H1 (cell line): ENCODE data around the gene SLC10A6. TPM values are rescaled to one million over a fixed set of nuclear protein-coding genes. Genes with fewer than 3 reads are reported as not detected.

Experiments used
- CTCF ChIA-PET: fragments of 300-600 bp; sonication (Branson Sonifier 250); formaldehyde crosslinking; loops from one replicate; lab custom pipeline; 2021; ENCODE audit not compliant: partially characterized antibody; lab: Charles Lee
- POLR2A ChIA-PET: fragments of 300-600 bp; sonication (Branson Sonifier 250); formaldehyde crosslinking; loops from one replicate; lab custom pipeline; 2021; ENCODE audit warnings: inconsistent platforms; ENCODE audit not compliant: partially characterized antibody; lab: Charles Lee
- DNase-seq, 2 experiments: peaks; one replicate each; pipeline versions ENCODE4 v3.0.0 to v3.0.0-alpha.2; 2010 to 2022; ENCODE audit warnings: low spot score in 2 of 2, low read depth in 1 of 2, mixed read lengths in 1 of 2
- FAIRE-seq: peaks from 2 replicates; lab custom pipeline; 2011; peaks lifted over from hg19 to GRCh38; lab: Jason Lieb, UNC
- H2AFZ ChIP-seq: 2 replicates; pipeline ENCODE4 v1.8.1; 2012; ENCODE audit warnings: low read length, inconsistent platforms
- H2AK5ac ChIP-seq: 2 replicates; pipeline ENCODE4 v1.6.1; 2013; ENCODE audit warnings: low read depth, low read length
- H2BK120ac ChIP-seq: replicated peaks from 2 replicates; pipeline ENCODE3; 2013; ENCODE audit warnings: low read depth, low read length, inconsistent platforms
- H2BK12ac ChIP-seq: 2 replicates; pipeline ENCODE4 v1.6.1; 2013; ENCODE audit warnings: low read depth, low read length
- H2BK15ac ChIP-seq: 2 replicates; pipeline ENCODE4 v1.6.1; 2013; ENCODE audit warnings: low read length
- H2BK20ac ChIP-seq: 2 replicates; pipeline ENCODE4 v1.6.1; 2013; ENCODE audit warnings: low read length
- H2BK5ac ChIP-seq: 2 replicates; pipeline ENCODE4 v1.6.1; 2013; ENCODE audit warnings: low read depth, low read length
- H3K14ac ChIP-seq: 2 replicates; pipeline ENCODE4 v1.6.1; 2013; ENCODE audit warnings: inconsistent platforms; ENCODE audit not compliant: insufficient read length
- H3K18ac ChIP-seq: 2 replicates; pipeline ENCODE4 v1.6.1; 2013; ENCODE audit warnings: low read length; ENCODE audit errors: extremely low read depth
- H3K23ac ChIP-seq: 2 replicates; pipeline ENCODE4 v1.6.1; 2013; ENCODE audit warnings: inconsistent platforms; ENCODE audit not compliant: insufficient read length
- H3K23me2 ChIP-seq: 2 replicates; pipeline ENCODE4 v1.6.1; 2013; ENCODE audit warnings: low read depth, low read length
- H3K27ac ChIP-seq: 2 replicates; pipeline ENCODE4 v1.6.1; 2011; ENCODE audit warnings: low read depth, low read length, inconsistent platforms
- H3K27me3 ChIP-seq, 4 experiments: replicated peaks in 1 of 4; 1 replicate in 1 of 4; 2 replicates in 3 of 4; pipeline versions ENCODE4 v1.6.1 to v1.8.1; 2011 to 2013; ENCODE audit warnings: low read length in 3 of 4, mild to moderate bottlenecking in 3 of 4, inconsistent platforms in 2 of 4, mixed read lengths in 2 of 4, moderate library complexity in 1 of 4; ENCODE audit not compliant: control insufficient read depth in 3 of 4, insufficient read depth in 3 of 4; ENCODE audit errors: extremely low read depth in 1 of 4
- H3K36me3 ChIP-seq, 4 experiments: 2 replicates each; pipeline versions ENCODE4 v1.6.1 to v1.8.1; 2011 to 2013; ENCODE audit warnings: mild to moderate bottlenecking in 4 of 4, low read length in 3 of 4, moderate library complexity in 2 of 4, control low read depth in 1 of 4, inconsistent platforms in 1 of 4; ENCODE audit not compliant: insufficient read depth in 4 of 4, control insufficient read depth in 2 of 4
- H3K4ac ChIP-seq: replicated peaks from 2 replicates; pipeline ENCODE3; 2013; ENCODE audit warnings: low read length, low read depth, mixed read lengths, inconsistent platforms; ENCODE audit not compliant: insufficient read length
- H3K4me1 ChIP-seq, 4 experiments: replicated peaks in 1 of 4; 1 replicate in 1 of 4; 2 replicates in 3 of 4; pipeline versions ENCODE4 v1.6.1 to v1.8.1; 2011 to 2013; ENCODE audit warnings: low read length in 3 of 4, inconsistent platforms in 2 of 4, mixed read lengths in 1 of 4; ENCODE audit not compliant: insufficient read depth in 4 of 4, control insufficient read depth in 3 of 4
- H3K4me2 ChIP-seq, 2 experiments: 2 replicates each; pipeline versions ENCODE4 v1.6.1 to v1.8.1; 2011 to 2013; ENCODE audit warnings: low read depth in 2 of 2, low read length in 2 of 2, control low read depth in 1 of 2, inconsistent platforms in 1 of 2, mild to moderate bottlenecking in 1 of 2; ENCODE audit not compliant: insufficient read depth in 1 of 2
- H3K4me3 ChIP-seq, 4 experiments: fragments of 200-600, 300-600 bp in 1 of 4; sonication (generic), shearing (Covaris generic), sonication (Bioruptor Twin) in 1 of 4; 2 replicates each; pipeline versions ENCODE4 v1.5.1 to v1.8.1; 2011 to 2016; ENCODE audit warnings: low read length in 4 of 4, low read depth in 3 of 4, control low read depth in 2 of 4, inconsistent platforms in 2 of 4, mild to moderate bottlenecking in 2 of 4, mixed read lengths in 1 of 4, moderate library complexity in 1 of 4; ENCODE audit not compliant: insufficient read depth in 2 of 4; ENCODE audit errors: extremely low read depth in 1 of 4
- H3K56ac ChIP-seq: replicated peaks from 2 replicates; pipeline ENCODE3; 2013; ENCODE audit warnings: low read depth, mild to moderate bottlenecking, mixed read lengths, low read length, inconsistent platforms; ENCODE audit not compliant: insufficient read length
- H3K79me1 ChIP-seq: 2 replicates; pipeline ENCODE4 v1.6.1; 2013; ENCODE audit warnings: low read depth, low read length, control low read depth
- H3K79me2 ChIP-seq, 2 experiments: 2 replicates each; pipeline versions ENCODE4 v1.6.1 to v1.8.1; 2012 to 2013; ENCODE audit warnings: low read length in 2 of 2, mild to moderate bottlenecking in 2 of 2, inconsistent platforms in 1 of 2; ENCODE audit not compliant: insufficient read depth in 2 of 2, control insufficient read depth in 1 of 2
- H3K9ac ChIP-seq, 4 experiments: replicated peaks in 1 of 4; 1 replicate in 1 of 4; 2 replicates in 3 of 4; pipeline versions ENCODE4 v1.6.1 to v1.8.1; 2011 to 2013; ENCODE audit warnings: low read depth in 3 of 4, low read length in 3 of 4, control low read depth in 2 of 4, mild to moderate bottlenecking in 2 of 4, moderate library complexity in 2 of 4, inconsistent platforms in 1 of 4; ENCODE audit errors: extremely low read depth in 1 of 4
- H3K9me3 ChIP-seq, 2 experiments: 2 replicates each; pipeline versions ENCODE4 v1.6.1 to v1.8.1; 2012 to 2013; ENCODE audit warnings: mild to moderate bottlenecking in 2 of 2, moderate library complexity in 2 of 2, control low read depth in 1 of 2, inconsistent platforms in 1 of 2, low read depth in 1 of 2, low read length in 1 of 2, mixed read lengths in 1 of 2; ENCODE audit not compliant: insufficient read depth in 2 of 2
- H4K20me1 ChIP-seq, 2 experiments: replicated peaks in 1 of 2; 2 replicates each; pipeline versions ENCODE3 to v1.8.1; 2011 to 2013; ENCODE audit warnings: inconsistent platforms in 2 of 2, low read length in 2 of 2, mild to moderate bottlenecking in 1 of 2; ENCODE audit not compliant: insufficient read depth in 2 of 2, control insufficient read depth in 1 of 2
- H4K5ac ChIP-seq: 2 replicates; pipeline ENCODE4 v1.6.1; 2013; ENCODE audit warnings: low read length, low read depth, mixed read lengths, inconsistent platforms; ENCODE audit not compliant: insufficient read length
- H4K8ac ChIP-seq: 2 replicates; pipeline ENCODE4 v1.8.0; 2013; ENCODE audit warnings: mild to moderate bottlenecking, moderate library complexity, low read length, inconsistent platforms; ENCODE audit not compliant: insufficient read depth; ENCODE audit errors: extremely low read depth
- H4K91ac ChIP-seq: replicated peaks from 2 replicates; pipeline ENCODE3; 2013; ENCODE audit warnings: low read length, mixed read lengths, inconsistent platforms; ENCODE audit not compliant: insufficient read length
- BACH1 ChIP-seq: IDR thresholded peaks from 2 replicates; pipeline ENCODE4 v1.6.1; 2012; ENCODE audit warnings: low read length, improper control_type of control experiment
- CEBPB ChIP-seq: IDR thresholded peaks from 2 replicates; pipeline ENCODE4 v1.6.1; 2012; ENCODE audit warnings: low read depth, low read length
- CHD1 ChIP-seq: IDR thresholded peaks from 2 replicates; pipeline ENCODE4 v1.6.1; 2012; ENCODE audit warnings: low read depth, low read length, improper control_type of control experiment
- CHD2 ChIP-seq: IDR thresholded peaks from 2 replicates; pipeline ENCODE4 v1.6.1; 2012; ENCODE audit warnings: low read length, improper control_type of control experiment
- EGR1 ChIP-seq: IDR thresholded peaks from 2 replicates; pipeline ENCODE4 v1.6.1; 2011; ENCODE audit warnings: low read depth, low read length, borderline replicate concordance
- GABPA ChIP-seq: IDR thresholded peaks from 2 replicates; pipeline ENCODE4 v1.6.1; 2011; ENCODE audit warnings: mild to moderate bottlenecking, low read length, moderate library complexity, borderline replicate concordance; ENCODE audit not compliant: insufficient read depth
- HDAC6 ChIP-seq: IDR thresholded peaks from one replicate; pipeline ENCODE4 v1.7.1; 2012; ENCODE audit warnings: low read depth, mild to moderate bottlenecking, inconsistent platforms, low read length, moderate library complexity
- KDM5A ChIP-seq: fragments of 200-600 bp; IDR thresholded peaks from 2 replicates; pipeline ENCODE4 v1.7.1; 2012; ENCODE audit warnings: mild to moderate bottlenecking, low read length, inconsistent platforms, mixed read lengths
- PHF8 ChIP-seq: fragments of 200-600 bp; sonication (generic); conservative IDR thresholded peaks from 2 replicates; pipeline ENCODE4 v1.7.1; 2012; ENCODE audit warnings: low read depth, mild to moderate bottlenecking, inconsistent platforms, low read length, moderate library complexity
- POLR2A ChIP-seq, 2 experiments: IDR thresholded peaks; 1 replicate in 1 of 2; 2 replicates in 1 of 2; pipeline ENCODE4 v1.6.1; 2011; ENCODE audit warnings: low read depth in 2 of 2, low read length in 2 of 2, mild to moderate bottlenecking in 2 of 2; ENCODE audit errors: control extremely low read depth in 1 of 2
- RAD21 ChIP-seq, 2 experiments: IDR thresholded peaks in 1 of 2; conservative IDR thresholded peaks in 1 of 2; 2 replicates each; pipeline ENCODE4 v1.6.1; 2011; ENCODE audit warnings: low read depth in 2 of 2, low read length in 2 of 2, improper control_type of control experiment in 1 of 2, inconsistent platforms in 1 of 2, mild to moderate bottlenecking in 1 of 2, moderate library complexity in 1 of 2
- RNF2 ChIP-seq: fragments of 200-900, 300-1000 bp; sonication (generic); IDR thresholded peaks from 2 replicates; pipeline ENCODE4 v1.7.1; 2016; ENCODE audit warnings: borderline replicate concordance, low read depth, mild to moderate bottlenecking, antibody characterized with exemption, low read length; ENCODE audit not compliant: poor library complexity, severe bottlenecking; ENCODE audit errors: missing control alignments
- WGBS, 2 experiments: shearing (Covaris generic) in 1 of 2; methylation state at CpG; one replicate each; pipeline versions ENCODE4 v1.1.6 to v1.1.7; 2013 to 2015; ENCODE audit warnings: low lambda C conversion rate in 2 of 2, mixed read lengths in 2 of 2, inconsistent platforms in 1 of 2, low coverage in 1 of 2, missing lambda C conversion rate in 1 of 2; ENCODE audit not compliant: insufficient replicate concordance in 2 of 2, insufficient coverage in 1 of 2, insufficient read length in 1 of 2; ENCODE audit errors: extremely low coverage in 1 of 2, missing lambda C conversion rate in 1 of 2; 5-methylcytosine and 5-hydroxymethylcytosine counted together
- polyA plus RNA-seq, 7 experiments: library from polyadenylated mRNA; depleted of rRNA in 3 of 7; stranded (reverse) in 5 of 7; unstranded in 2 of 7; fragments of >200 nt in 5 of 7; fragments of 200-250 nt in 2 of 7; gene quantifications; 1 replicate in 5 of 7; 2 replicates in 1 of 7; 4 replicates in 1 of 7; pipeline versions ENCODE4 v1.2.1 to v1.2.3, GENCODE V29; 2011 to 2013; ENCODE audit warnings: missing spikeins in 2 of 7, mixed read lengths in 2 of 7
- total RNA-seq: library from RNA; stranded (reverse); fragmentation: NEBNext Ultra II Directional; extraction: Animal tissue kit (Norgen Biotek cat#: 25700); gene quantifications from 2 replicates; pipeline ENCODE4 v1.2.1, GENCODE V29; 2021
- TF ChIP-seq, protein P1 (sequence below): IDR thresholded peaks from 2 replicates; pipeline ENCODE4 v1.6.1; 2012; ENCODE audit warnings: inconsistent platforms

The SLC10A6 gene
- total and polyA plus RNA-seq, 2 of the 8 experiments (the other 6 are each of a cell fraction or from before 2014, with no cell fraction given): not detected

DNA sequence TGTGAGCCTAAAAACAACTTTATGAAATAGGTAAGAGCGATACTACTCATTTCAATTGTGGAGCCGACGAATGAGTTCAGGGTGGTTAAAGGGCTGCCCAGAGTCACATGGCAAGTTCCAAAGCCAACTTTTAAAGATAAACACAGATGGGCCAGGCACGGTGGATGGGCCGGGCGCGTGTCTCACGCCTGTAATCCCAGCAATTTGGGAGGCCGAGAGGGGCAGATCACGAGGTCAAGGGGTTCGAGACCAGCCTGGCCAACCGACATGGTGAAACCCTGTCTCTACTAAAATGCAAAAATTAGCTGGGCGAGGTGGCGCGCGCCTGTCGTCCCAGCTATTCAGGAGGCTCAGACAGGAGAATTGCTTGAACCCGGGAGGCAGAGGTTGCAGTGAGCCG, 44.0 kb upstream of the SLC10A6 start:
- no peak overlapping the region for H2AFZ ChIP-seq
- TF ChIP-seq, protein P1, sequence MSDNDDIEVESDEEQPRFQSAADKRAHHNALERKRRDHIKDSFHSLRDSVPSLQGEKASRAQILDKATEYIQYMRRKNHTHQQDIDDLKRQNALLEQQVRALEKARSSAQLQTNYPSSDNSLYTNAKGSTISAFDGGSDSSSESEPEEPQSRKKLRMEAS: no peak
- no peak for TF ChIP-seq HDAC6
- no peak for TF ChIP-seq PHF8
- no peak for TF ChIP-seq CHD2
- no peak for TF ChIP-seq EGR1
- TF ChIP-seq RNF2: no peak
- no peak for TF ChIP-seq POLR2A (IDR thresholded peaks at IDR 0.05; ENCODE audit: control extremely low read depth in 1 of 2, low read depth in 2 of 2, low read length in 2 of 2)
- TF ChIP-seq BACH1: no peak
- TF ChIP-seq GABPA: no peak
- TF ChIP-seq RAD21 (IDR thresholded peaks at IDR 0.05 in 1 of 2, conservative IDR thresholded peaks at IDR 0.05 in 1 of 2; ENCODE audit: low read depth in 2 of 2, low read length in 2 of 2): no peak
- TF ChIP-seq CHD1: no peak
- TF ChIP-seq KDM5A: no peak
- no peak for TF ChIP-seq CEBPB

More for the DNA sequence above, 44.0 kb upstream of the SLC10A6 start:
- H3K23ac ChIP-seq: no peak overlapping the region
- H3K9me3 ChIP-seq: no peaks in the 10 kb centered on the region
- no peak overlapping the region for H3K27ac ChIP-seq
- H2BK15ac ChIP-seq: no peak overlapping the region
- no peak overlapping the region for H4K8ac ChIP-seq
- H4K5ac ChIP-seq: no peak overlapping the region
- no peaks in the 10 kb centered on the region for H4K20me1 ChIP-seq
- 90% methylated on average over 19 of the region's 19 CpGs; no CpG with 5 or more reads in 1 of the 2 experiments for WGBS, 2 experiments
- H2AK5ac ChIP-seq: no peak overlapping the region
- POLR2A ChIA-PET: interaction anchor here (0.7 to 2.1 kb wide), 4 partner anchors 10 to 393 kb away, joined by 4 to 15 read pairs (median 4); partner anchors contain the start of gene PTPN13
- H3K4me1 ChIP-seq: peaks cover 0 to 3% (median under 1%) of the 10 kb centered on the region in 4 experiments; a peak in 1 of 7 replicates
- H3K36me3 ChIP-seq: no peaks in the 10 kb centered on the region
- CTCF ChIA-PET: interaction anchor here (0.8 to 3.6 kb wide), 5 partner anchors 14 to 398 kb away, joined by 3 to 33 read pairs (median 4); no protein-coding TSS in a partner anchor
- H2BK20ac ChIP-seq: no peak overlapping the region
- H3K27me3 ChIP-seq: peaks cover 0 to 6% (median 2%) of the 10 kb centered on the region in 4 experiments; a peak in 3 of 7 replicates
- no peak for FAIRE-seq
- H3K23me2 ChIP-seq: peaks cover 8% of the 10 kb centered on the region
- no peak overlapping the region for H2BK5ac ChIP-seq
- H3K4me2 ChIP-seq: peak overlapping the region in 1 of 2 experiments; percentile 73; a peak in 1 of 4 replicates
- H4K91ac ChIP-seq: no peak overlapping the region
- H3K4me3 ChIP-seq: peak overlapping the region in 3 of 4 experiments; percentile 69 to 83 (median 71); a peak in 3 of 8 replicates
- no peak overlapping the region for H3K9ac ChIP-seq
- no peak overlapping the region for H3K18ac ChIP-seq
- DNase-seq: no peak
- H3K79me1 ChIP-seq: no peaks in the 10 kb centered on the region
- H3K56ac ChIP-seq: no peak overlapping the region
- no peaks in the 10 kb centered on the region for H3K79me2 ChIP-seq
- H2BK12ac ChIP-seq: peak overlapping the region; percentile 95; the same call in 1 of the 2 replicates
- no peak overlapping the region for H3K14ac ChIP-seq
- H3K4ac ChIP-seq: no peak overlapping the region
- H2BK120ac ChIP-seq: no peak overlapping the region
